Adrenal gland (tissue), 5 donors: ENCODE measurements around the gene HNRNPDL.

ENCODE experiments used
- POLR2A ChIP-seq, 2 donors: fragments of 450-650 bp; IDR thresholded peaks; one replicate each; pipeline ENCODE4 v1.6.1; 2017; ENCODE audit warnings: antibody characterized with exemption in 2 of 2, mild to moderate bottlenecking in 2 of 2, moderate library complexity in 1 of 2
- TF ChIP-seq, protein P1 (sequence below), 6 experiments: fragments of 450-650 bp in 4 of 6; fragments of 200-600 bp in 2 of 6; sonication (generic) in 1 of 6; IDR thresholded peaks; 1 replicate in 5 of 6; 2 replicates in 1 of 6; pipeline versions ENCODE4 v1.5.1 to v1.8.0; 2016 to 2021; ENCODE audit warnings: antibody characterized with exemption in 6 of 6, mild to moderate bottlenecking in 2 of 6, moderate library complexity in 1 of 6
- donor health status: DM: no; HTN: no; CAD: no.

DNA sequence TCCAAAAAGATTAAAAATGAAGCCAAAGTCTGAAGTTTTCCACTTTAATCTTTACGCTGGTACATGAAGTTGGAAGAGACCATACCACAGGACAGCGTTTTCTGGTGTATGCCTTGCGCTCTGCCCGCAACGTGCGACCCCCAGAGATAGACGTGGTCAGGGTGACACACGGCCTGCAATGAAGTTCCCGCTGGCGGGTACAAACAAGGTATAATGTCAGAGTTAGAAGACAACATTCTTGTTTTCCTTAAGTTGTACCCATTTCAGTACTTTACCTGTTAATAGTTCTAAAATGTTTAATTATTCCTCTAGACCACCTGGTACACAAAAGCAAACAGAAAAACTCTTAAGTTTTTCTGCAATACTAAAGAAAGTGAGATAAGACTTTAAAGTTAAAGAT lies 4.8 kb downstream of the HNRNPDL start:
- TF ChIP-seq, protein P1, sequence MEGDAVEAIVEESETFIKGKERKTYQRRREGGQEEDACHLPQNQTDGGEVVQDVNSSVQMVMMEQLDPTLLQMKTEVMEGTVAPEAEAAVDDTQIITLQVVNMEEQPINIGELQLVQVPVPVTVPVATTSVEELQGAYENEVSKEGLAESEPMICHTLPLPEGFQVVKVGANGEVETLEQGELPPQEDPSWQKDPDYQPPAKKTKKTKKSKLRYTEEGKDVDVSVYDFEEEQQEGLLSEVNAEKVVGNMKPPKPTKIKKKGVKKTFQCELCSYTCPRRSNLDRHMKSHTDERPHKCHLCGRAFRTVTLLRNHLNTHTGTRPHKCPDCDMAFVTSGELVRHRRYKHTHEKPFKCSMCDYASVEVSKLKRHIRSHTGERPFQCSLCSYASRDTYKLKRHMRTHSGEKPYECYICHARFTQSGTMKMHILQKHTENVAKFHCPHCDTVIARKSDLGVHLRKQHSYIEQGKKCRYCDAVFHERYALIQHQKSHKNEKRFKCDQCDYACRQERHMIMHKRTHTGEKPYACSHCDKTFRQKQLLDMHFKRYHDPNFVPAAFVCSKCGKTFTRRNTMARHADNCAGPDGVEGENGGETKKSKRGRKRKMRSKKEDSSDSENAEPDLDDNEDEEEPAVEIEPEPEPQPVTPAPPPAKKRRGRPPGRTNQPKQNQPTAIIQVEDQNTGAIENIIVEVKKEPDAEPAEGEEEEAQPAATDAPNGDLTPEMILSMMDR (IDR thresholded peaks at IDR 0.05): no peak
- no peak for TF ChIP-seq POLR2A (IDR thresholded peaks at IDR 0.05)
